H9 (cell line): ENCODE measurements around the gene METTL25B. TPM values are rescaled to one million over a fixed set of nuclear protein-coding genes. Genes with fewer than 3 reads are reported as not detected.
A peak's percentile ranks its signal among the peaks of the same experiment; 100 is the strongest.

ENCODE experiments used
- DNase-seq: peaks from one replicate; pipeline ENCODE4 v3.0.0-alpha.2; 2017
- H2AFZ ChIP-seq: one replicate; pipeline ENCODE4 v1.6.1; 2013; ENCODE audit warnings: mild to moderate bottlenecking, low read length, control low read depth, moderate library complexity
- H2AK5ac ChIP-seq: 2 replicates; pipeline ENCODE4 v1.6.1; 2013; ENCODE audit warnings: low read length, control low read depth, mixed read lengths; ENCODE audit not compliant: insufficient read length
- H2BK120ac ChIP-seq: one replicate; pipeline ENCODE4 v1.6.1; 2013; ENCODE audit warnings: low read depth, mild to moderate bottlenecking, low read length, control low read depth, inconsistent platforms; ENCODE audit not compliant: poor library complexity, severe bottlenecking
- H2BK12ac ChIP-seq: 2 replicates; pipeline ENCODE4 v1.6.1; 2013; ENCODE audit warnings: low read length, control low read depth, mixed read lengths, low read depth; ENCODE audit not compliant: insufficient read length
- H2BK15ac ChIP-seq: 2 replicates; pipeline ENCODE4 v1.6.1; 2013; ENCODE audit warnings: low read depth, low read length, control low read depth
- H2BK20ac ChIP-seq: one replicate; pipeline ENCODE4 v1.6.1; 2013; ENCODE audit warnings: low read depth, mild to moderate bottlenecking, low read length, control low read depth, inconsistent platforms; ENCODE audit not compliant: poor library complexity, severe bottlenecking
- H2BK5ac ChIP-seq: 2 replicates; pipeline ENCODE4 v1.6.1; 2013; ENCODE audit warnings: low read length, control low read depth, mixed read lengths; ENCODE audit not compliant: insufficient read length
- H3K14ac ChIP-seq: 2 replicates; pipeline ENCODE4 v1.6.1; 2013; ENCODE audit warnings: low read length, control low read depth; ENCODE audit not compliant: insufficient read depth
- H3K18ac ChIP-seq: 2 replicates; pipeline ENCODE4 v1.6.1; 2013; ENCODE audit warnings: low read depth, mild to moderate bottlenecking, mixed read lengths, low read length, control low read depth; ENCODE audit not compliant: insufficient read length
- H3K23ac ChIP-seq: 2 replicates; pipeline ENCODE4 v1.6.1; 2013; ENCODE audit warnings: low read length, control low read depth, mixed read lengths, low read depth; ENCODE audit not compliant: insufficient read length
- H3K23me2 ChIP-seq: 2 replicates; pipeline ENCODE4 v1.6.1; 2013; ENCODE audit warnings: low read depth, mild to moderate bottlenecking, mixed read lengths, low read length, control low read depth; ENCODE audit not compliant: insufficient read length, poor library complexity, severe bottlenecking
- H3K27ac ChIP-seq: 2 replicates; pipeline ENCODE4 v1.5.1; 2013; ENCODE audit warnings: low read length, control low read depth, mixed read lengths, low read depth; ENCODE audit not compliant: insufficient read length
- H3K27me3 ChIP-seq: 2 replicates; pipeline ENCODE4 v1.6.1; 2013; ENCODE audit warnings: low read length, control low read depth, inconsistent platforms; ENCODE audit not compliant: insufficient read depth
- H3K4ac ChIP-seq: 2 replicates; pipeline ENCODE4 v1.6.1; 2013; ENCODE audit warnings: low read depth, mild to moderate bottlenecking, control low read depth, inconsistent platforms, low read length, moderate library complexity
- H3K4me1 ChIP-seq: 2 replicates; pipeline ENCODE4 v1.6.1; 2013; ENCODE audit warnings: low read length, control low read depth, inconsistent platforms; ENCODE audit not compliant: insufficient read depth
- H3K4me2 ChIP-seq: 2 replicates; pipeline ENCODE4 v1.6.1; 2013; ENCODE audit warnings: low read length, control low read depth, mixed read lengths; ENCODE audit not compliant: insufficient read length, insufficient read depth
- H3K56ac ChIP-seq: 2 replicates; pipeline ENCODE4 v1.6.1; 2013; ENCODE audit warnings: low read depth, mild to moderate bottlenecking, mixed read lengths, low read length, control low read depth; ENCODE audit not compliant: insufficient read length
- H3K79me1 ChIP-seq: 2 replicates; pipeline ENCODE4 v1.6.1; 2013; ENCODE audit warnings: low read depth, mild to moderate bottlenecking, moderate library complexity, low read length, control low read depth, inconsistent platforms; ENCODE audit not compliant: insufficient read depth, poor library complexity, severe bottlenecking
- H3K79me2 ChIP-seq: 2 replicates; pipeline ENCODE4 v1.6.1; 2013; ENCODE audit warnings: low read length, control low read depth, inconsistent platforms; ENCODE audit not compliant: insufficient read depth
- H3K9ac ChIP-seq: 2 replicates; pipeline ENCODE4 v1.6.1; 2013; ENCODE audit warnings: low read length, control low read depth, mixed read lengths; ENCODE audit not compliant: insufficient read length; ENCODE audit errors: extremely low read depth
- H3K9me3 ChIP-seq: one replicate; pipeline ENCODE4 v1.6.1; 2013; ENCODE audit warnings: low read depth, low read length, inconsistent platforms; ENCODE audit not compliant: control insufficient read depth
- H3T11ph ChIP-seq: one replicate; pipeline ENCODE4 v1.6.1; 2013; ENCODE audit warnings: mild to moderate bottlenecking, low read length, control low read depth, inconsistent platforms
- H4K20me1 ChIP-seq: one replicate; pipeline ENCODE4 v1.6.1; 2013; ENCODE audit not compliant: control insufficient read depth, insufficient read length, insufficient read depth
- H4K5ac ChIP-seq: 2 replicates; pipeline ENCODE4 v1.6.1; 2013; ENCODE audit warnings: low read depth, mild to moderate bottlenecking, mixed read lengths, low read length, control low read depth; ENCODE audit not compliant: insufficient read length
- H4K8ac ChIP-seq: replicated peaks from 2 replicates; pipeline ENCODE4 v1.6.1; 2013; ENCODE audit warnings: low read length, control low read depth, mixed read lengths, low read depth; ENCODE audit not compliant: insufficient read length
- H4K91ac ChIP-seq: 2 replicates; pipeline ENCODE4 v1.6.1; 2013; ENCODE audit warnings: low read depth, mild to moderate bottlenecking, moderate library complexity, mixed read lengths, low read length, control low read depth; ENCODE audit not compliant: insufficient read length
- H3K27ac Mint-ChIP-seq, 3 experiments: 2 replicates in 2 of 3; 3 replicates in 1 of 3; pipeline ENCODE4 v1.8.0; 2020 to 2021; ENCODE audit warnings: mixed read lengths in 3 of 3, mild to moderate bottlenecking in 1 of 3, moderate library complexity in 1 of 3
- H3K27me3 Mint-ChIP-seq: 2 replicates; pipeline ENCODE4 v1.8.0; 2021; ENCODE audit warnings: low read depth, mild to moderate bottlenecking, moderate library complexity, mixed read lengths
- H3K36me3 Mint-ChIP-seq, 3 experiments: 2 replicates in 2 of 3; 3 replicates in 1 of 3; pipeline ENCODE4 v1.8.0; 2020 to 2021; ENCODE audit warnings: low read depth in 3 of 3, mixed read lengths in 3 of 3; ENCODE audit not compliant: insufficient read depth in 1 of 3
- H3K4me1 Mint-ChIP-seq, 2 experiments: 2 replicates each; pipeline ENCODE4 v1.8.0; 2020; ENCODE audit warnings: mixed read lengths in 2 of 2
- H3K4me3 Mint-ChIP-seq, 2 experiments: 2 replicates in 1 of 2; 3 replicates in 1 of 2; pipeline ENCODE4 v1.8.0; 2020 to 2021; ENCODE audit warnings: mild to moderate bottlenecking in 2 of 2, mixed read lengths in 2 of 2, moderate library complexity in 1 of 2
- H3K9me3 Mint-ChIP-seq, 2 experiments: 2 replicates in 1 of 2; 3 replicates in 1 of 2; pipeline ENCODE4 v1.8.0; 2020; ENCODE audit warnings: mild to moderate bottlenecking in 2 of 2, mixed read lengths in 2 of 2, moderate library complexity in 1 of 2
- WGBS: extraction: QIAGEN DNeasy Blood & Tissue Kit; methylation state at CpG from one replicate; pipeline ENCODE4 v1.1.7; 2013; ENCODE audit warnings: missing lambda C conversion rate, low lambda C conversion rate, mixed read lengths; ENCODE audit not compliant: insufficient read length; ENCODE audit errors: extremely low coverage; 5-methylcytosine and 5-hydroxymethylcytosine counted together
- total RNA-seq: library from RNA; stranded (reverse); gene quantifications from 2 replicates; pipeline ENCODE4 v1.2.1, GENCODE V29; 2021
- TF ChIP-seq, protein P1 (sequence below): fragments of 200-600 bp; sonication (generic); conservative IDR thresholded peaks from 3 replicates; pipeline ENCODE4 v1.8.0; 2021; ENCODE audit warnings: antibody characterized with exemption, mild to moderate bottlenecking

METTL25B gene
- total RNA-seq, 1 experiment from 2014 or later: 26.2 TPM

DNA sequence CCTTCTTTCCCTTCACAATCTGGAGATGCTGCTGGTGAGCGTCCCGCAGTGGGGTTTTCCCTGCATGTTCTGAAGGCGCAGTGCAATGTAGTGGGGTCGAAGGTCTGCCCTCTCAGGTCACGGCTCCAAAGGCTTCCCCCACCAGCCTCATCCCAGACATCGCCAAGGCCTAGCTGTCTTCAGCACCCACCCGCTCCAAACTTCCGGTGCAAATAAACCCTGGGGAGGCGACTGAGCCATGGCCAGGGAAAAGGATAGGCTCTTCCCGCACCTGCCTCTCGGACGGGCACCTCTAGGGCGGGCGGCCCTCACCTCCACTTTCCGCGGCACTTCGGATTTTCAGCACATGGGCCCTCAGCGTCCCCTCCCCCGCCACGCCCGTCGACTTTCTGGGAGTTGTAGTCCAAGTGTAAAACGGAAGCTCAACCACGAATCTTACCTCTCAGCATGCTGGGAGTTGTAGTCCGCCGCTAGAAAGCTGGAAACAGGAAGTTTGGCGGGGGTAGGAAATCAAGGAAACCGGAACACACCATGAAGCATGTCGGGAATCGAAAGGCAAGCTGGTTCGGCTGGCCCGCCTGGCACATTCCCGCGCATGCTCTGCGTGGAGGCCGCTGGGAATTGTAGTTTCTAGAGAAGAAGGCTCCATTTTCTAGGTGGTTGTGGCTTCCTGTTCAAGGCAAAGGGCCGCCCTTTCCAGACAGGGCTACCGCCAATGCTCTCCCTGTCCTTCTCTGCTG, 12.6 kb downstream of the METTL25B start, which contains the start of gene MRPL24:
MRPL24 (minus strand) TSS at position 348 of the 740 bp plus-strand sequence. CDS start 2,384 bp downstream, outside the sequence.
- no peak within 1 kb of the TSS for H2AFZ ChIP-seq
- no peaks in the 10 kb centered on the region for H3K27me3 ChIP-seq
- H2BK20ac ChIP-seq: no peak within 1 kb of the TSS
- no peaks in the 10 kb centered on the region for H3K9me3 ChIP-seq
- no peak within 1 kb of the TSS for H2BK120ac ChIP-seq
- H3K4me1 Mint-ChIP-seq: peaks cover 24 to 33% of the 10 kb centered on the region in 2 experiments
- H3K9ac ChIP-seq: peak within 1 kb of the TSS; percentile 87
- peak within 1 kb of the TSS; percentile 85 to 92 for H3K4me3 Mint-ChIP-seq
- no peak within 1 kb of the TSS; the same call in 1 of the 2 replicates for H3K4ac ChIP-seq
- no peak within 1 kb of the TSS for H3K23ac ChIP-seq
- TF ChIP-seq, protein P1, sequence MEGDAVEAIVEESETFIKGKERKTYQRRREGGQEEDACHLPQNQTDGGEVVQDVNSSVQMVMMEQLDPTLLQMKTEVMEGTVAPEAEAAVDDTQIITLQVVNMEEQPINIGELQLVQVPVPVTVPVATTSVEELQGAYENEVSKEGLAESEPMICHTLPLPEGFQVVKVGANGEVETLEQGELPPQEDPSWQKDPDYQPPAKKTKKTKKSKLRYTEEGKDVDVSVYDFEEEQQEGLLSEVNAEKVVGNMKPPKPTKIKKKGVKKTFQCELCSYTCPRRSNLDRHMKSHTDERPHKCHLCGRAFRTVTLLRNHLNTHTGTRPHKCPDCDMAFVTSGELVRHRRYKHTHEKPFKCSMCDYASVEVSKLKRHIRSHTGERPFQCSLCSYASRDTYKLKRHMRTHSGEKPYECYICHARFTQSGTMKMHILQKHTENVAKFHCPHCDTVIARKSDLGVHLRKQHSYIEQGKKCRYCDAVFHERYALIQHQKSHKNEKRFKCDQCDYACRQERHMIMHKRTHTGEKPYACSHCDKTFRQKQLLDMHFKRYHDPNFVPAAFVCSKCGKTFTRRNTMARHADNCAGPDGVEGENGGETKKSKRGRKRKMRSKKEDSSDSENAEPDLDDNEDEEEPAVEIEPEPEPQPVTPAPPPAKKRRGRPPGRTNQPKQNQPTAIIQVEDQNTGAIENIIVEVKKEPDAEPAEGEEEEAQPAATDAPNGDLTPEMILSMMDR: no peak
- H3K4me2 ChIP-seq: peak within 1 kb of the TSS; percentile 90
- peaks cover 5% of the 10 kb centered on the region; the same call in 1 of the 2 replicates for H3K79me2 ChIP-seq
- peaks cover 5% of the 10 kb centered on the region for H3K23me2 ChIP-seq
- no CpG with 5 or more reads among the region's 38 CpGs for WGBS
- H4K8ac ChIP-seq: no peak within 1 kb of the TSS
- peak within 1 kb of the TSS; percentile 36 for H3K18ac ChIP-seq
- H3K56ac ChIP-seq: no peak within 1 kb of the TSS
- no peak within 1 kb of the TSS for H2BK5ac ChIP-seq
- H3K14ac ChIP-seq: peak within 1 kb of the TSS; percentile 13
- H3K36me3 Mint-ChIP-seq: peaks cover 24 to 54% (median 43%) of the 10 kb centered on the region in 3 experiments; a peak in 6 of 7 replicates
- no peak within 1 kb of the TSS for H3T11ph ChIP-seq
- H3K27ac ChIP-seq: peak within 1 kb of the TSS; percentile 71
- H4K91ac ChIP-seq: no peak within 1 kb of the TSS
- no peak within 1 kb of the TSS for H2BK15ac ChIP-seq
- H3K27ac Mint-ChIP-seq: peak within 1 kb of the TSS; percentile 98 to 99 (median 99)
- H4K5ac ChIP-seq: no peak within 1 kb of the TSS
- H3K4me1 ChIP-seq: peaks cover 4% of the 10 kb centered on the region
- no peaks in the 10 kb centered on the region for H3K79me1 ChIP-seq
- no peaks in the 10 kb centered on the region; a peak in 1 of 5 replicates for H3K9me3 Mint-ChIP-seq
- H4K20me1 ChIP-seq: no peaks in the 10 kb centered on the region
- peak; percentile 100 for DNase-seq
- H2AK5ac ChIP-seq: no peak within 1 kb of the TSS
- no peaks in the 10 kb centered on the region for H3K27me3 Mint-ChIP-seq
- no peak within 1 kb of the TSS for H2BK12ac ChIP-seq
